GM12801 (cell line): ENCODE results near the gene FANCC.

Experiments used
- CTCF ChIP-seq: IDR thresholded peaks from one replicate; pipeline ENCODE4 v1.5.1; 2011; ENCODE audit warnings: control low read depth; ENCODE audit not compliant: insufficient read length; ENCODE audit errors: extremely low read depth

FANCC gene

GRCh38 chr9:95265960-95266359 lies 51.5 kb downstream of the FANCC start:
- no peak for TF ChIP-seq CTCF

GRCh38 chr9:95264954-95265615 lies 52.4 kb downstream of the FANCC start:
- TF ChIP-seq CTCF = no peak

- no peak for TF ChIP-seq CTCF
Observed at GRCh38 chr9:95261890-95262289, 55.6 kb downstream of the FANCC start.

- no peak for TF ChIP-seq CTCF
Observed at GRCh38 chr9:95250462-95251221, 66.9 kb downstream of the FANCC start.

GRCh38 chr9:95249986-95250385 lies 67.5 kb downstream of the FANCC start:
- TF ChIP-seq CTCF = no peak

- no peak for TF ChIP-seq CTCF
Observed at GRCh38 chr9:95246547-95246946, 71.0 kb downstream of the FANCC start.

GRCh38 chr9:95242613-95243012 lies 74.9 kb downstream of the FANCC start:
- no peak for TF ChIP-seq CTCF
